ENCODE measurements around the gene AP3M1.

The AP3M1 gene

DNA sequence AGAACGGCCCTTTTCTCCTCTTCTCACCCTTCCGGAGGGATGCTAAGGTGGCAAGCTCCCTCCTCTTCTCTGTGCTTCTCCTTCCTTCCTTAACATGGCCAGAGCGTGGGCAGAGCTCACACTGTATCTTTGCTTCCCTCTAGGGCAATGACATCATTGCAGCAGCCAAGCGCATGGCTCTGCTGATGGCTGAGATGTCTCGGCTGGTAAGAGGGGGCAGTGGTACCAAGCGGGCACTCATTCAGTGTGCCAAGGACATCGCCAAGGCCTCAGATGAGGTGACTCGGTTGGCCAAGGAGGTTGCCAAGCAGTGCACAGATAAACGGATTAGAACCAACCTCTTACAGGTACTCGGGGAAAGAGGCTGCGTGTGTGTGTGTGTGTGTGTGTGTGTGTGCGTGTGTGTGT, 36.6 kb downstream of the AP3M1 start:
- no peak for DNase-seq (ENCODE audit: low spot score)

GRCh38 chr10:74113546-74113945, 37.1 kb downstream of the AP3M1 start:
- no peak for DNase-seq (ENCODE audit: low spot score)

DNA sequence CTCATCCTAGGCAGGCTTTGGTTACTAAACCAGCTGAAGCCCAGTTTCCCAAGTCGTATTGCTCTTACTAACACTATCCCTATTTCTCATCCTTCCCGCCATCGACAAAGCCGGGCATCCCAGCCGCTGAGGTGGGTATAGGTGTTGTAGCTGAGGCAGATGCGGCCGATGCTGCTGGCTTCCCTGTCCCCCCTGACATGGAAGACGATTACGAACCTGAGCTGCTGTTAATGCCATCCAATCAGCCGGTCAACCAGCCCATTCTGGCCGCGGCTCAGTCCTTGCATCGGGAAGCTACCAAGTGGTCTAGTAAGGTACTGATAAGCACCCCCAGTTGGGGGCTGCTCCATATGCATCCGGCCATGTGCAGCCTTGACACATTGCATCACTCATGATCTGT, 38.8 kb downstream of the AP3M1 start:
- no peak for DNase-seq (ENCODE audit: low spot score)

DNA sequence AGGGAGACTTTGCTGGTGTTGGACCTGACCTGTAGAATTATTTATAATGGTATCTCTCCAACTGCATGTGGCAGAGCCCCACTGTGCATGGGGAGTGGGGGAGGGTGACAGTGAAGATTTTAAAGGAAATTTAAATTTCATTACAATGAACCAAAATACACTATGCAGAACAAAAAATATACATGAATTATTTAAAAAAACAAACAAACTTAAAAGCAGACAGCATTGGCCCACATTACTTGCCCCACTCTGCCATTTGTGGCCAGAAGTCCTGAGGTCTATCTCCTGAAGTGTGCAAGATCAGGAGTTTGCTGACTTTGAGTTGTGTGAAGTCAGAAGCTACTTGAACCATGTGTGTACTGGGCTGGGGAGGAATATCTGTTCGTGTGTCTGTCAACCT, 40.5 kb downstream of the AP3M1 start:
- DNase-seq (ENCODE audit: low spot score), result no peak

DNA sequence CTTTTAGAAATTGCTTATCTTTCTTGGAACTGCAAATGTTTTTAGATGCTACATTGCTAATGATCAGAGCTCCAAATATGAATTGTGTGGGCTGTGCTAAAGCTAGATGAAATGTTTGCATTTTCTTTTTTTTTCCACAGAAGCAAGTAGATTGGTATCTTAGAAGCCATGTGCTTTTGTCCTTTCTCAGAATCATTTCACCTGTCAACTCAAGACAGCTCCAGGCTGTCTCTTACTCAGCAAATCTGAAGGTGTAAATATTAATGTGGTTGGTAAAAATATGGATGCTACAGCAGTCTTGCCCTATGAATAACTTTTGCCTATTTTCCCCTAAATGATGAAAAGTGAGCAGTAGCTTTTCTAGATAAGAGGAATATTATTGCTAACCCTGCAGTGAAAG, 41.2 kb downstream of the AP3M1 start:
- no peak for DNase-seq (ENCODE audit: low spot score)

DNA sequence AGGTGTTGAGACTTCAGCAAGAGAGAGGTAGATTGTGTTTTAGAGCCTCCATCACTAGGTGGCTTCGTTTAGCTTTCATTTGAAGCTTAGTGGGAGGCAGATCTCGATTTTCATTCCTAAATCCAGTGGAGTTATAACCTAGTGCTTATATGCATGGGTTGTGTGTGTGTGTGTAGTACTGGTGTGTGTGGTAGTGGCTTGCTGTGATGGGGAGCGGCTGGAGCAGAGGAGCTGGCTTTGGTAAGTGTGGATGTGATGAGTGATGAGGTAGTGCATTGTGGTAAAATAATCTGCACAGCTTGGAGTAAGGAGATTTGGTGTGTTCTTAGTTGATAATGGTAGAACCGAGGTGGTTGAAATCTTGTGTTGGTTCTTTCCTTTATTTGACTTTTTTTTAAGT, 43.2 kb downstream of the AP3M1 start:
- no peak for DNase-seq (ENCODE audit: low spot score)

- DNase-seq (ENCODE audit: low spot score), result no peak
Measured at GRCh38 chr10:74104996-74105395, 45.6 kb downstream of the AP3M1 start.

- no peak for DNase-seq (ENCODE audit: low spot score)
Measured at GRCh38 chr10:74104480-74104879, 46.1 kb downstream of the AP3M1 start.

DNA sequence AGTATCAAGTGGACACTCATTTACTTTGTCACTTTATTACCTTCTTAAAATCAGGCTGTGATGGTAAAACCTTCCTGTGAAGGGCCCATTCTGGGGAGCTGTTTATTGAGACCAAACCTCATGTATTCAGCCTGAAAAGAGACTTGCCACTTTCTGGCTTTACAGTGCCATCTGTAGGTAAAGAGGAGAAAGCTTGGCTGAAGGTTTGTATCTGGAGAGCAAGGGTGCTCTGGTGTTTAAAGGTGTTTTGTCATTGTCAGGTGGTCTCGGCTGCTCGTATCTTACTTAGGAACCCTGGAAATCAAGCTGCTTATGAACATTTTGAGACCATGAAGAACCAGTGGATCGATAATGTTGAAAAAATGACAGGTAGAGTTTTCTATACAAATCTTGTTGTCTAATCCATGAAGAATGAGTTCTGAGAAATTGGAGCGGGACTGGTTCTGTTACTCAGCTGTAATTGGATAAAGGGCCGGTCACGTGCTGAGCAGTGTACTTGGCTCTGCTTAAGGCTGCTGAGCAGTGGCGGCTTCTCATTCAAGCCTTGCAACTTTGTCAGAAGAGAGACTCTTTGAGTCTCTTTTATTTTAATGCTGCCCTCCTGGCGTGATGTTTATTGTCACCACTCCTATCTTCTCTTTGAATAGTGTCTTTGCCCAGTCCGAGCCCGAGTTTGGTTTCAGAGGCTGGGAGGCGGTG, 46.9 kb downstream of the AP3M1 start:
- peak; percentile 55 for DNase-seq (ENCODE audit: low spot score)

- DNase-seq (ENCODE audit: low spot score), result no peak
Measured at GRCh38 chr10:74099836-74100235, 50.8 kb downstream of the AP3M1 start.

GRCh38 chr10:74099420-74099819, 51.2 kb downstream of the AP3M1 start:
- DNase-seq (ENCODE audit: low spot score), result no peak

GRCh38 chr10:74097776-74098175, 52.9 kb downstream of the AP3M1 start:
- DNase-seq (ENCODE audit: low spot score), result no peak

- no peak for DNase-seq (ENCODE audit: low spot score)
Measured at GRCh38 chr10:74096777-74097176, 53.9 kb downstream of the AP3M1 start.

- DNase-seq (ENCODE audit: low spot score), result no peak
Measured at GRCh38 chr10:74094231-74094630, 56.4 kb downstream of the AP3M1 start.

GRCh38 chr10:74093530-74094164, 57.0 kb downstream of the AP3M1 start:
- DNase-seq (ENCODE audit: low spot score), result no peak

- DNase-seq (ENCODE audit: low spot score), result no peak
Measured at GRCh38 chr10:74092372-74092771, 58.3 kb downstream of the AP3M1 start.

DNA sequence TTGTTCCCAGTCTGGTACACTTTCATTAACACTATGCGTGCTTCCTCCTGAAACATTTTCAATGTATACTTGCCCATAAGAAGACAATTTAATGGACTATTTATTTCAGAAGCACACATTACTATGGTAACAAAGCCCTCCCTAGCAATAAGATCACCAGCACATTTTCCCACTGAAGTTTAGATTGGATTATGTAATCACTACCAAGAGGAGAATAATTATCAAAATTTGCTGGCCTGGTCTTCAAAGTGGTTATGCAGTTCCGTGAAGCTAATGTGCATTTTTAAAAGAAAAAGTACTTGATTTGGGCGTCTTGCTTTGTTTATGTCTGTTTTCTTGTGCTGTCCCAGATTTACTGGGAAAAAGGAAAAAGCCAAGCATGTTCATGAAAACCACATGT, 61.9 kb downstream of the AP3M1 start:
- no peak for DNase-seq (ENCODE audit: low spot score)

- DNase-seq (ENCODE audit: low spot score), result no peak
Measured at GRCh38 chr10:74086317-74086716, 64.3 kb downstream of the AP3M1 start.

DNA sequence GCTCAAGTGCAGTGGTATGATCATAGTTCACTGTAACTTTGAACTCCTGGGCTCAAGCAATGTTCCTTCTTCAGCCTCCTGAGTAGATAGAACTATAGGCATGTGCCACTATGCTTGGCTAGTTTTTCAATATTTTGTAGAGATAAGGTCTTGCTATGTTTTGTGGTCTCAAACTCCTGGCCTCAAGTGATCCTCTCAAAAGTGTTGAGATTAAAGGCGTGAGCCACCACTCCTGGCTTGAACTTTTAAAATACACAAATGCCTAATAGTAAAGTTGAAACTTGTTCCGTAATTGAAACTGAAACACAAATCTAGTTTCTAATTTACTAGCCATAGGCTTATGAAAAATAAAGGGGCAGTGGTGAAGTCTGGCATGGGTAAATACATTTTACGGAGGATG, 65.7 kb downstream of the AP3M1 start:
- no peak for DNase-seq (ENCODE audit: low spot score)

GRCh38 chr10:74083304-74083703, 67.3 kb downstream of the AP3M1 start:
- no peak for DNase-seq (ENCODE audit: low spot score)

DNA sequence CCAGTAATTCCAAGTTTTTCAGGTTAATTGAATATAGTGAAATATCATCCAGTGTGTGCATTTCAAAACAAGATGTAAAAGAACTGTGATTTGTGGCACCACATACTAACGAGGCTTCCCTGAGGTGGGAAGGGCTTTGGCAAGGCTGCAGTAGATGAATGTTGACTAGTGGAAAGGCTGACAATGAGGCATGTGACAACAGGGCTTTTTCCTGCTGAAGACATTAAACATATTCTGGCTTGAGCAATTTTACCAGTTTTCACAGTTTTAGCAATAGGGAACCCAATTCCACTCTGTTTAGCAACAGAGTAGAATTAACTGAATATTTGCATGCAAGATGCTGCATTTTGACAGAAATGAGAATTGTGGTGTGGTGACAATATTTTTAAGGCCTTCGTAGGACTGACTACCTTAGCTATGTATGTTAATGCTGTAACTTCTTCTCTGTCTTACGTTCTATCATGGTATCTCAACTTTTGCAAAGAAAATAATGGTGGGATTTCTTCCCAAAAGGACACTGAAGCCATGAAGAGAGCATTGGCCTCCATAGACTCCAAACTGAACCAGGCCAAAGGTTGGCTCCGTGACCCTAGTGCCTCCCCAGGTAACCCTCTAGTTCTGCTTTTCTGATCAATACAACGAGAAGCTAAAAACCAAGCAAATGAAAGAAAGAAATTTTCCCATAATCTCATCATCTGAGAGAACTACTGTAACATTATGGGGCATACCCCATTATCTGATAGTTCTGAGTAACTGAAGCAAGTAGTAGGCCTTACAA, 68.5 kb downstream of the AP3M1 start:
- DNase-seq (ENCODE audit: low spot score), result no peak

- DNase-seq (ENCODE audit: low spot score), result peak; percentile 79
Measured at GRCh38 chr10:74081192-74081803, 69.3 kb downstream of the AP3M1 start.
